ENCODE results near the gene RBP3. TPM values are rescaled to one million over a fixed set of nuclear protein-coding genes. Genes with fewer than 3 reads are reported as not detected.

Gene RBP3
- total RNA-seq, 2 donors from 2014 or later: not detected

DNA sequence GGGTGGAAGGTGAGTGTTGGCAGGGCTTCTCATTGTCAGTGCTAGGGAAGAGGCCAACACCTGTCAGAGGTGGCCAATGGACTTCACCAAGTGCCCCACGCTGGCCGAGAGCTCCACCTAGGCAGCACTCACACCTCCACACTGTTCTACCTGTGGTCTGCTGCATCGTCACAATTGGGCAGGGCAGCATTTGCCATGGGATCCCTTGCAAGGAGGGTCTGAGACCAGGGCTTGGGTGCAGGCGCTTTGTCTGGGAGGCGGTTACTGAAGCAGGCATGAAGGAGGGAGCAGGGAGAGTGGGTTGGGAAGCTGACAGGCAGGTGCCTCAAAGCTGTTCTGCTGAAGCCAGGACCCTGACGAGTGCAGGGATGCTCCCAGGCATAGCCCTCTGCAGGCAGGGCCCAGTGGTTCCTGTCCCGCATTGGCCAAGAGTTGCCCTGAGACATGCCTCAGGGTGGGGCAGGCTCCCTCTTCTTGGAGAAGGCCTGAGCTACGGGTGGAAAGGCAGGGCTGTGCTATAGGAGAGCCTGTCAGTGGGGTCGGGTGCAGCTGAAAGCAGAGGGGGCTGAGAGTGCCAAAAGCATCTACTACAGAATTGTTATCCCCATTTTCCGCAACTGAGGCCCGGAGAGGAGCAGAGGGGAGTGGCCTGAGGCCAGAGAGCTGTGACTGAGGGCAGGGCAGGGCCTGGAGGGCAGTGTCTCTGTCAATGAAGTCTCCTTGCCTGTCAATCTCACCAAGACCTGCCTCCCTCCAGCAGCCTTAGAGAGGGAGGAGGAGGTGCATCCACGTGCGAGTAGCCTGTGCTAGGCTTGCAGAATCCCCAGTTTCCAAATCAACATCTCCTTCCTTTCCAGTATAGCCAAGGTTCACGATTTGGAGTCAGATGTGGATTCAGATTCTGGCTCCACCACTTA is 4.0 kb downstream of the RBP3 start:
- peak; percentile 67 for DNase-seq (ENCODE audit: low spot score)
- intact Hi-C loops (cut with DNase I): no loop called here

DNA sequence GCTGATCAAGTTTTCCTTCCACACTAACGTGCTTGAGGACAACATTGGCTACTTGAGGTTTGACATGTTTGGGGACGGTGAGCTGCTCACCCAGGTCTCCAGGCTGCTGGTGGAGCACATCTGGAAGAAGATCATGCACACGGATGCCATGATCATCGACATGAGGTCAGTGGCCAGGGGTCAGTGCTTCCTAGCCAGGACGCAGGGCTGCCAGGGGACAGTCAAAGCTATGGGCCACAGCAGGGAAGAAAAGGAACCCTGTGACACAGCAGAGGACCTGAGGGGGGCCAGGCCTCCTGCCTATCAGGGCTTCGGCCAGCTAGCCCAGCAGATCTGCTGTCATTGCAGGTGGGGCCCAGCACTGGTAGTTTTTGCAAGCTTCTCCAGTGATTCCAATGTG is 5.2 kb downstream of the RBP3 start:
- peak; percentile 47 for DNase-seq (ENCODE audit: low spot score)

DNA sequence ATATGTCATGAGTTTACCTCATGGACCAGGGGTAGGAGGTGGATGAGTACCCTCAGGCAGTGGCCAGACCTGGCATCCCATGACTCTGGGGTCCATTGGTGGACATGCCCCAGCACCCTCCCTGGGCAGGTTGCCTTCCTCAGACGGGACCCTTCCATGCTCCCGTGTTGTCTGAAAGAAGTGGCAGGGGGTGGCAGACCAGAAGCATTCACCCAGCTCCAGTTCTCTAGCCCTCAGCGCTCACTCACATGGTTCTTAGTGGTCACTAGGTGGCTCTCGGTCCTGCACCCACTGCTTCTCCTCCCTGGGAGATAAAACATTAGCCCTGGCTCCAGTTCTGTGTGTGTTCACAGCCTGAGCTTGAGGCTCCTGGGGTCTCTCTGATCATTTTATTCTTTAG is 6.0 kb downstream of the RBP3 start:
- intact Hi-C loops (cut with DNase I): no loop called here
- DNase-seq (ENCODE audit: low spot score): peak; percentile 31

More for the DNA sequence above, 5.2 kb downstream of the RBP3 start:
- intact Hi-C loops (cut with DNase I): no loop called here

DNA sequence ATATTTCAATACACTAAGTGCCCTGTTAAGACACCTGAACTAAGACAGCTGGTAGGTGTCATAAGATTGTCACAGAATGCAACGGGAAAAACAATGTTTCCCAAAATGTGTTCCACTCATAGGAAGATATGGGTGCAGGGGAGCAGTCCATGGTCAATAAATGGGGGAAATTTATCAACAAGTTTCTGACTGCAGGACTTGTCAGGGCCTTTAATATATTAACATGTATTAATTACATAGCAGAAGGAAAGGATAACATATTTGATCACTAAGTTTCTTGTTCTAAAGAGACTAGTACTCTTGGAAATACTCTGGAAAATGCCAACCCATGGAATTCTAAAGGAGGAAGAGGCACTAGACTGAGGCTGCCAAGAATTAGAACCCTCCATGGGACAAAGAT is 6.7 kb downstream of the RBP3 start:
- no peak for DNase-seq (ENCODE audit: low spot score)
- intact Hi-C loops (cut with DNase I): no loop called here

DNA sequence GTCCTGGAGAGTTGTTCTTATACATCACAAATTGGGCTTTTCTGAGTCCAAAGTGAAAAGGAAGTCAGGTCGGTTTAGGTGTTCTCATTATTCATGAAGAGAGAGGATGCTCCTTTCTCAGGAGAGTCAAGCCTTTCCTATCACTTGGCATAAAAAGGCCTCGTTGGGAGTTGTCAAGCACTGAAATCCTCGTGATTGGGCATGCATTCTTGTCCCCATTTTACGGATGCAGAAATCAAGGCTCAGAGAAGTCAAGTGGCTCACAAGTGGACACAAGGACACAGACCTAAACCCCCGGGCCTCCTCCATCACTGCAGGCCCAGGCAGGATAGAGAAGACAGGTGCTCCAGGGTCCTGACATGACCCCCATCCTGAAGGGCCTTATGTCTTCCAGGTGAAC is 8.5 kb downstream of the RBP3 start:
- no peak for DNase-seq (ENCODE audit: low spot score)
- intact Hi-C loops (cut with DNase I): no loop called here

DNA sequence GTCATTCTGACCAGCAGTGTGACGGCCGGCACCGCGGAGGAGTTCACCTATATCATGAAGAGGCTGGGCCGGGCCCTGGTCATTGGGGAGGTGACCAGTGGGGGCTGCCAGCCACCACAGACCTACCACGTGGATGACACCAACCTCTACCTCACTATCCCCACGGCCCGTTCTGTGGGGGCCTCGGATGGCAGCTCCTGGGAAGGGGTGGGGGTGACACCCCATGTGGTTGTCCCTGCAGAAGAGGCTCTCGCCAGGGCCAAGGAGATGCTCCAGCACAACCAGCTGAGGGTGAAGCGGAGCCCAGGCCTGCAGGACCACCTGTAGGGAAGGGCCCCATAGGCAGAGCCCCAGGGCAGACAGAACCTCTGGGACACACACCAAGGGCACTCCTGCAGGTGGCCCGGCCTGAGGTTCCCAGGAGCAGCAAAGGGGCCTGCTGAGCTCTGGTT is 9.0 kb downstream of the RBP3 start:
- intact Hi-C loops (cut with DNase I): no loop called here

DNA sequence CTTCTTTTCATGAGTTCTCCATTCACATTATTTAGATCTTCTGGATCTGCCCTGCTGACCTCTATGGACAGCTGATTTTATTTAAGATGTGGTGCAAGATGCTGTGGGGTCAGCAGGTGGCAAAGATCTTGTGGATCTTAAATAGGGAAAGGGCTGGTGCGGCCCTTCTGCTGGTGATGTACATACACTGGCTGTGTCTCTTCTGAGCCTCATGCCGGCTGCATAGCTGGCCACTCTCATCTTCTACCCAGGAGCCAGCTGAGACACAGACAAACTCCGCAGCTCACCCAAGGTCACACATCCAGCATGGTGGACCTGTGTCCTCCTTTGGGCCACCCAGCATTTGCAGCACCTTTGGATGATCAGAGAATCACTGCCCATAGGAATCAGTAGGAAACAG is 9.7 kb downstream of the RBP3 start:
- peak; percentile 66 for DNase-seq (ENCODE audit: low spot score)
- intact Hi-C loops (cut with DNase I): no loop called here

More for the DNA sequence above, 9.0 kb downstream of the RBP3 start:
- peak; percentile 72 for DNase-seq (ENCODE audit: low spot score)

DNA sequence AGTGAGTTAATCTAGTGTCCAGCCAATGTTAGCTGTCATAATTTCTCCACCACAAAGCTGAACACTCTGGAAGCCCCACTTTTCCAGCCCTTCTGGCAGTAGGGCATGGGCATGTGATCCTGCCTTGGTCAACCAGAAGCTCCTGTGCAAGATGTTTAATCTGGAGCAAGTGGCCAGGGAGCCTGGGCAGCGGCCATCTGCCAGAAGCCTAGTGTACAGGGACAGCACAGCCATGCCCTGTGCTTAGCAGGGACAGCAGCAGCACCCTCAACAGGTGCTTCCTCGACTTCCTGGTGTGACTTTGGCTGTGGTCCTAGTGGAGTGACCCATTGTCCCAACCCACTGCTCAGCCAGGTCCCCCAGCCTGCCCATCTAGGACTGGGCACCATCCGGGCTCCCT is 10.3 kb downstream of the RBP3 start:
- DNase-seq (ENCODE audit: low spot score): peak; percentile 30
- intact Hi-C loops (cut with DNase I): no loop called here

DNA sequence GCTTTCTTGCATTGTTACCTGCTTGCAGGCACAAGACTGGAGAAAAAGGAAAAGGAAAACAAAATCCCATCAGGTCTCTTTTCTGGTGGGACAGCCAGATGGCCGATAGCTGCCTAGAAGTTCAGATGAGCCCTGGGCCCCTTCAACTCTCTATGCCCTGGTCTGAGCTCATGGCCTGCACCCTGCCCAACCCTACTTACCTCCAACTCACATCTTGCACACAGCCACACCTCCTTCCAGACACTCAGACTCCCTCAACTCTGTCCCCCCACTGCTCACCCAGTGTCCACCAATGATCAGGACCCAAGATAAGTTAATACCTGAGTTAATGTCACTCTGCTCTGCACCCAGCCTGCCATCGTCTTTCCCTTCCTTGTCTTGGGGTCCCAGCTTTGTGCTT is 10.9 kb downstream of the RBP3 start:
- intact Hi-C loops (cut with DNase I): no loop called here
- DNase-seq (ENCODE audit: low spot score): no peak

DNA sequence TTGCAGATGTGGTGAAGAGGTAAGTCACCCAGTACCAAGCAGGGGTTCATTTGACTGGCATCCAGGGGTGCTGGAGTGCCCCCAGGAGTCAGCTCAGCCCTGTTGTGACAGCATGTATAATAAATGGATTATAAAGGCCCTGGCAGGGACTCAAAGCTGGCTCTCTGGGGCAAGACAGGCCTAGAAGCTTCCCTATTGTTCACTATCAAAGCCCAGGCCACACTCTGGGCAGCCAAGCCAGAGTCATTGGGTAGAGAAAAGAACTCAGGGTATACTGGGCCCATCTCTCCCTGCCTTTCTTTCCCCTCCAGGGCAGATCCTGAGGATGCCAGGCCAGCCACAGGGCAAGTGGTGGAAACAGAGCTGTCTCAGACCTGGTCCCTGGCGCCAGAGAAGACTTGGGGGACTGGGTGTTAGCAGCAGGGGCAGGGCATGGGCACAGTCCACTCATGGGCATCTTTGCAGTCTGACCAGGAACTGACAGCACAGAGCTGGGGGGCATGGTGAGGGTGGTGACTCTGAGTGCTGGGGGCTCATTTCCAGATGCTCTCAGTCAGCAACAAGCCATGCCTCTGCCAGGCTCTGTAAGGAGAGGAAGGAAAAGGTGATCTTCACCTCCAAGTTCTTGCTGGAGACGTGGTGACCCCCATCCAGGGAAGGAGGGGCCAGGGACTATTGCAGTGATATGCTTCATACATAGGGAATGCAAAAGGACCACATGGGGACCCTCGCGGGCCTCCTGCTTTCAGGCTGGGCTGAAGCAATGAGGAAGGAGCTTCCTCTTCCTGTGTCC is 11.7 kb downstream of the RBP3 start:
- DNase-seq (ENCODE audit: low spot score): peak; percentile 45
- intact Hi-C loops (cut with DNase I): no loop called here

DNA sequence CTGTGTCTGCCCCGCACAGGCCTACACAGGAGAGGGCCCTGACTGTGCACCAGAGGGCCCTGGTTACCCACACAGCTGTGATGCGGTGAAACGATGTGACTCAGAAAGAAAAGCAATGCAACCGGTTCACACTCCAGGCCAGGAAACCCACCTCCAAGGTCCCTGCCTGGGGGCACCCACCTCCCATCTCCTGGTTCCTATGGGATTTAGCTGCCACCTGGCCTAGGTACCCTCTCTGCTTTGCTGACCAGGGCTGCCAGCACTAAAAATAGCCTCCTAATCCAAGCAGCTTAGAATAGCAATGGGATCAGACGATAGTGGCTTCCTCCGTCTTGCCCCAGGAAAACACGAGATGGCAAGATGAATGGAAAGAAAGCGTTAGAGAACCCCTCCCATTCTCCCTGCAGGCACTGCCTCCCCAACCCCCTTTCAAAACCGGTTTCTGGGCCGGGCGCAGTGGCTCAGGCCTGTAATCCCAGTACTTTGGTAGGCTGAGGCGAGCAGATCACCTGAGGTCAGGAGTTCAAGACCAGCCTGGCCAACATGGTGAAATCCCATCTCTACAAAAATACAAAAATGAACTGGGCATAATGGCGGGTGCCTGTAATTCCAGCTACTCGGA is 12.4 kb downstream of the RBP3 start:
- intact Hi-C loops (cut with DNase I): no loop called here
- peak; percentile 60 for DNase-seq (ENCODE audit: low spot score)

DNA sequence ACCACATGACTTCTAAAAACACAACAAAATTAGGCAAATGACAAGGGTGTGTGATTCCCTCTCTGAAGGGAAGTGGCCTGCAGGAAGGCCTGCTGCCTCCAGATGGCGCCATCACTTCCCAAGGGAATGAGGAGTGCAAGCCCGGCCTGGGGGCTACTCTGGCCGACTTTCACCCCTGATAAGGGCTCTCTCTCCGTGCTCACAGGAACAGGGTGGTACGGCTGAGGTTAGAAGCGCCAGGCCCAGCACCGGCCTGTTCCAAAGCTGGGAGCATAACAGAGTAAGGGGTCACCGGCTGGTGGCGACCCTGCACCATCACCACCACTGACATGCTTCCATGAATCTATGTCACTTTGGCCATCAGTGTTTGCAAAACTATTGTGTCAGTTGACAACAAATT is 13.1 kb downstream of the RBP3 start:
- intact Hi-C loops (cut with DNase I): no loop called here
- DNase-seq (ENCODE audit: low spot score): peak; percentile 80

DNA sequence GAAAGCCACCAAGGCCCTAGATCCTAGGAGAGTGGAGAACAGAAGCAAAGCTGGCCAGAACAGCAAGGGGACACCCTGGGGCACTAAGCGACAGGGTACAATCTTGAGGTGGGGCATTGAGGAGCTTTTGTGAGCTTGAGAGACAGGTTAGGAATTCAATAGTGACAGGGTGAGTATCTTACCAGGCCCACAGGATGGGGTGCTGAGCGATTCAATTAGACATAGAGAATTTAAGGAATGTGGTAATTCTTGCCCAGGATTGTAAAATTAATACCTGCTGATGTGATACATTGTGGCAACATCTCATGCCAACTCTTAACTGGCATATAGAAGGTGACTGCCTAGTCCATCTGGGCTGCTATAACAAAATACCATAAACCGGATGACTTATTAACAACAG is 14.0 kb downstream of the RBP3 start:
- no peak for DNase-seq (ENCODE audit: low spot score)
- intact Hi-C loops (cut with DNase I): no loop called here

DNA sequence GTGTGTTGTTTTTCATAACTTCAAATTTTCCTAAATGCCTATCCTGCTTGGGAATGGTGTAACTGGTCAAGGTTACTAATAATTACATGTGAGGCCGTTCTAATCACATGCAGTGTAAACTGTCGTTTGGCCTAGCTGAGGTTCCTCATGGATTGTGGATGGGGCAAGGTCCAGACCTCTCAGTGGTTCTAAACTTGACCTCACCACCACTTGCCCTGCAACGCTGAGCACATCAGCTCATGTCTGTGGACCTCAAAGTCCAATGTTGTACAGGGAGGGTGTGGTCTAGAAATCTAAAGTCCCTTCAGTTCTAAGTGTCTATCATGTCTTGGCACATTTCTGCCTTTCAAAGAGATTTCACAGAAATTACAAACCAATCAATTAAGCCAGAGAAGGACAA is 15.6 kb downstream of the RBP3 start:
- intact Hi-C loops (cut with DNase I): no loop called here
- DNase-seq (ENCODE audit: low spot score): no peak

DNA sequence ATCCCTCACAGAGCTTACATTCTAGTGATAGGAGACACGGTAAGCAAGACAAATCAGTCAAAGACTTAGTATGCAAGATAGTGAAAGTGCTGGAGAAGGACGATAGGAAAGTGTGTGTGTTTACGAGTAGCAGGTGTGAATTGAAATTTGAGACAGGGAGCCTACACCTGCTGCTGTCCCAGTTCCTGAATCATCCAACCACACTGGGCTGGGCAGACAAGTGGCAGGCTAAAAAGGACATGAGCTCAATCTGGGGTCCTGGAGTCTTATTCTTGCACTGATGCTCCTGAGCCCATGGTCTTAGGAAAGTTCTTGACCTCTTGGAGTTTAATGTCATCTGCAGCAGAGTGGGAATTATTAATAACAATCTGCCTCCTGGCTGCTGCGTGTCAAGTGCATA is 16.2 kb downstream of the RBP3 start:
- intact Hi-C loops (cut with DNase I): no loop called here
- peak; percentile 20 for DNase-seq (ENCODE audit: low spot score)

DNA sequence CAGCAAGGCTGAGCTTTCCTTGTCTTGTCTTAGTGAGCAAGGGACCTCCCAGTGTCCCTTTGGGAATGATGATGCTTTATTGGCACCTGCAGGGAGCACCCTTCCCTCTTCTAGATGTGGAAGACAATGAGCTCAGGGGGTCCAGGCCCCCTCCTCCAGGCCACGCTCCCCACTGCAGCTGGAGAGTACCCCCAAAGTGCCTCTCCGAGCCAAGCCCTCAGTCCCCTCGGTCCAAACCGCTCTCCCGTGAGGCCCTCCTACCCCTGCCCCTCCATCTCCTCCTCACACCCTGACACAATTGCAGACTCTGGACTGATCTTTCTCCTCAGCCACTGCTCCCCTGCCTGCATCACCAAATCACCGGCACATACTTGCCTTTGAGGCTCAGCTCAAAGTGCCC is 16.7 kb downstream of the RBP3 start:
- DNase-seq (ENCODE audit: low spot score): peak; percentile 38

DNA sequence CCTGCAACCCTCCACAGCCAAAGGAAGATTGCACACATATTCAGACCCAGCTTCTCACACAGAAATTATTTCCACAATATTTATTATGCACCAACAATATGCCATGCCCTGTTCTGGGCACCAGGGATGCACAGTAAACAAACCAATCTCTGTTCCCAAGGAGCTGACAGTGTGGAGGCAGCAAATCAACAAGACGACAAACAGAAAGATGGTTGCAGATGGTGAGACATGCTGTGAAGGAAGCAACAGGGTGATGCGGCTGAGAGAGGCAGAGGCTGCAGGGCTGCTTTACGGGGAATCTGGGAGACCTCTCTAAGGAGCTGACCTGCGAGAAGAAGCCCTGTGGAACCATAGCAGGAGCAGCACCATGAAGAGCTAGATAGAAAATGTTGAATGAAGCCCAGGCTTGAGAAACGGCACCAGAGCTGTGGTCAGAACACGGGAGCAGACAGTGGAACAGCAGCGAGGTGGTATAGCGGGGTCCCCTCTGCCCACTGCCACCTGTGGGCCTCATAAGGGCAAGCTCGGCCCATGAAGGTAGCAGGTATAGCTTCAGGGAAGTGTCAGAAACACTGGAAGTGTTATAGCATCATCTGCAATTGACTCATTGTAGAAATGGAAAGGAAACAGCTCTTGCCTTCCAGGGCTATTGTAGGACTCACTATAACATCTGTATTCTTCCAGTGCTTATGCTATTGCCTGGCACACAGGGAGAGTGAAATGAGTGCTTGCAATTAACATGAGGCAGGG is 17.4 kb downstream of the RBP3 start:
- intact Hi-C loops (cut with DNase I): no loop called here
- peak; percentile 41 for DNase-seq (ENCODE audit: low spot score)

More for the DNA sequence above, 16.7 kb downstream of the RBP3 start:
- intact Hi-C loops (cut with DNase I): no loop called here

DNA sequence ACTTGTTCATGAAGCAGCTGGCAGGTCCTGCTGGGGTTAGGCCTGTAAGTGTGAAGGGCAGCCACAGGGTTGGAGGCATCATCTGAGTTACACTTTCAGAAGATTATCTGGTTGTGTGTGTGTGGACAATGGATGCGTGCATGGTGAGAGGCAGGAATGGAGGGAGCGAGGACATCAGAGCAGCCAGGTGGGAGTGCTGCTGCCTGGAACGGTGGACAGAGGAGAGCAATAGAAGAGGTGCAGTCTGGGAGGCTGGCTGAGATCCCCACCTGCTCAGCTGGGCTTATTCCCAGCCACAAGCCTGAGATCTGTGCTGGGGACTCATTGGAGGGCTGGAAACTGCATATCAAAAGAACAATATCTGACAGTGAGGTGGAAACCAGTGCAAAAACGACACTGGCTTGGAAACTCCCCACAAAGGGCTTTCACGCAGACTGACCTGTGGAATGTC is 18.0 kb downstream of the RBP3 start:
- DNase-seq (ENCODE audit: low spot score): peak; percentile 24

More for the DNA sequence above, 18.0 kb downstream of the RBP3 start:
- intact Hi-C loops (cut with DNase I): no loop called here

Measured in posterior vena cava (tissue), 2 donors.